Measurements from ENCODE around the gene KRTAP10-9.
"Not testable (repeated sequence)": the region's sequence is repeated elsewhere in the genome, so short reads cannot be mapped to it uniquely, and the experiment has no call there.

KRTAP10-9 gene

DNA sequence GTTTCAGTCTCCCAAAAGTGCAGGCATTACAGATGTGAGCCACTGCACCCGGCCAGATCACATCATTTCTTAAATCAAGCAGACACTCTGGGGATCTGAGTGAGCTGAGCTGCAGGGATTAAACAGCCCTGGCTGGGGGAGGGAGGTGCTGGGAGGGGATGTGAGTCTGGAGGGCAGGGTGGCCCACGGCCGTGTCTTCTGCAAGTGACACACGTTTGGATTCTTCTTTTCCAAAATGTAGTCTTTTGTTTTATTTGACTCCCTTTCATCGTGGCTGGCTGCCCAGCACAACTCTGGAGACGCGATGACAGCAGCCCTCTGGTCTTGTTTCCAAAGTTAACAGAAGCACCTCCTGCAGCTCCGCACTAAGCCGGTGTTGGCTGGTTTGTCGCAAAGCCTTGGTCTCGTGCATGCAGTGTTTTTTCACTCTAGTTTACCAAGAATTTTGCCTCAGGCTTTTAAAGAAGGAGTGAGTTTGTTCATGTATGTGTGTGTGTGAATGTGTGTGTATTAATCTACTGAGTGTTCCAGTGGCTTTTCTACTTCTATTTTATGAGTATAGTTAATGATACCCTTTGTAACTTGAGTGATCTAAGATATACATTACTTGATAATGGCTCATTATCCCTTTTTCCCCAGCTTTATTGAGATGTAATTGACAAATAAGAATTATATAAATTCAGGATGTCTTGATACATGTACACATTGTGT is 43.6 kb upstream of the KRTAP10-9 start:
- DNase-seq (ENCODE audit: low read depth), result peak; percentile 2
- H3K4me3 ChIP-seq (ENCODE audit: low read depth, low read length), result no peak overlapping the region
- TF ChIP-seq CTCF (conservative IDR thresholded peaks at IDR 0.05; ENCODE audit: low read depth, low read length), result no peak

DNA sequence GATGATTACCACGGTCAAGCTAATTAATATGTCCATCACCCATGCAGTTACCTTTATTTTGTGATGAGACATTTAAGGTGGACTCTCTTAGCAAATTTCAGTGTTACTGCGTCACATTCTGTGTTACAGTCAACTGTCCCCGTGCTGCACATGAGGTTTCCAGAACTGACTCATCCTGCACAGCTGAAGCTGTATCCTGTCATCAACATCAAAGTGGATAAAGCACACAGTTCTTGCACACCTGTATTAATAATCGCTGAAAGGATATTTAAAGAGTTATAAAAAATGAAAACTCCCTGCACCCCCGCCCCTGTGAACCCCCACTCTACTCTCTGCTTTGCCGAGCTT is 43.1 kb upstream of the KRTAP10-9 start:
- no peak for DNase-seq (ENCODE audit: low read depth)
- TF ChIP-seq CTCF (conservative IDR thresholded peaks at IDR 0.05; ENCODE audit: low read depth, low read length), result no peak
- H3K4me3 ChIP-seq (ENCODE audit: low read depth, low read length), result no peak overlapping the region

GRCh38 chr21:44585892-44586291 is 41.0 kb upstream of the KRTAP10-9 start:
- DNase-seq (ENCODE audit: low read depth), result no peak
- no peak for TF ChIP-seq CTCF (conservative IDR thresholded peaks at IDR 0.05; ENCODE audit: low read depth, low read length)

DNA sequence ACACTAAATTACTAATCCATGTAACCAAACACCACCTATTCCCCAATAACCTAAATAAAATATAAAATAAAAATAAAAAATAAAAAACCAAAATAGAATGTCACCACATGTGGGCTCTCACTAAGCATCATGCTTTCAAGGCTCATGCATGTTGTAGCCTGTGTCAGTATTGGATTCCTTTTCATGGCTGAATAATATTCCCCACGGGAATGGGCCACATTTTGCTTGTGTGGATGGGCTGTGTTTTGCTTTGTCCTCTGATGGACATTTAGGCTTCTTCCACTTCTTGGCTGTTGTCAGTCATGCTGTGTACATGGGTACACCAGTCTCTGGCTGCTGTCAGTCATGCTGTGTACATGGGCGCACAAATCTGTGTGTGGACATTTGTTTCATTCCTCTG is 37.8 kb upstream of the KRTAP10-9 start:
- no peak for TF ChIP-seq CTCF (conservative IDR thresholded peaks at IDR 0.05; ENCODE audit: low read depth, low read length)
- DNase-seq (ENCODE audit: low read depth), result no peak
- H3K4me3 ChIP-seq (ENCODE audit: low read depth, low read length), result no peak overlapping the region

More at GRCh38 chr21:44585892-44586291, 41.0 kb upstream of the KRTAP10-9 start:
- H3K4me3 ChIP-seq (ENCODE audit: low read depth, low read length), result no peak overlapping the region

DNA sequence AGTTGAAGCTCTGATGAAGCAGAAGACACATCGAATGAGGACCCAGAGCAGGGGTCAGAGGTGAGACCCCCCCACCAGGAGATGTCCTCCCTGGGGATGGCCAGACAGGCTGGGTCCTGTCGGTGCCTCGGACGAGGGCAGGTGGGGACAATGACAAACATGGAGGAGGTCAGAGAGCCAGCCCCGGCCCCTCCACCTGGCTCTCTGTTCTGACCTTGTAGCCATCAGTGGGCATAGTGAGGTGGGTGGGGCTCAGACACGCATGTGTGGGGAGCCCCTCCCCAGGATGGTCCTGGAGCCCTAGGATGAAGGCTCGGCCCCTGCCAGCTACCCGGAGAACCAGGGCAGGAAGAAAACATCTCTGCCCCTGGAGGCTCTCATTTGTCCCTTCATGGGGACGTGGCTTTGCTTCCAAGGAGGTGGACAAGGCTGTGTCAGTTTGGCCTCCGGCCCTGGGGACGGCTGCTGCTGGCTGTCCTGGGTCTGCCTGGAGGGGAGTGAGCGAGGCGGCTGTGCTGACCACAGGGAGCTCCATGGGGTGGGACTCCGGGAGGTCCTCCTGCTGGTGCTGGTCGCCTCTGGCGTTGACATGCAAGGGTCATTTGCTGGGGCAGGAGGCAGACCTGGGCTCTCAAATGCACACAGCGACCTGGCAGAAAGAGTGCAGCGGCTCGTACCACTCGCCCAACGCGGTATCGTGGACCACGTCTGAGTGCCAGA is 37.1 kb upstream of the KRTAP10-9 start:
- TF ChIP-seq CTCF (conservative IDR thresholded peaks at IDR 0.05; ENCODE audit: low read depth, low read length), result no peak
- no peak for DNase-seq (ENCODE audit: low read depth)
- no peak overlapping the region for H3K4me3 ChIP-seq (ENCODE audit: low read depth, low read length)

- no peak overlapping the region for H3K4me3 ChIP-seq (ENCODE audit: low read depth, low read length)
- no peak for DNase-seq (ENCODE audit: low read depth)
- no peak for TF ChIP-seq CTCF (conservative IDR thresholded peaks at IDR 0.05; ENCODE audit: low read depth, low read length)
These were observed 36.6 kb upstream of the KRTAP10-9 start for GRCh38 chr21:44590311-44590721.

- DNase-seq (ENCODE audit: low read depth); H3K4me3 ChIP-seq (ENCODE audit: low read depth, low read length): not testable (repeated sequence)
These were observed 35.7 kb upstream of the KRTAP10-9 start for GRCh38 chr21:44590897-44591800.

DNA sequence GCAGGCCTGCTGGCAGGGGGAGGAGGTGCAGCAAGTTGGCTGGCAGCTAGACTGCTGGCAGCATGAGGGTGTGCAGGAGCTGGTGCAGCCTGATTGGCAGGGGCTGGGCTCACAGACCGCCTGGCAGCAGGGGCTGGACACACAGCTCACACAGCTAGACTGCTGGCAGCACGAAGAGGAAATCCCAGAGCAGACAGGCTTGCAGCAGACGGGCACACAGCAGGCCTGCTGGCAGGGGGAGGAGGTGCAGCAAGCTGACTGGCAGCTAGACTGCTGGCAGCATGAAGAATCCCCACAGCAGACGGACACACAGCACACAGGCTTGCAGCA is 35.1 kb upstream of the KRTAP10-9 start:
- not testable (repeated sequence) for DNase-seq (ENCODE audit: low read depth); H3K4me3 ChIP-seq (ENCODE audit: low read depth, low read length)

All from choroid plexus epithelial cell (primary cell).